Measurements from ENCODE around the gene LRRC37A2.
"Not testable (repeated sequence)": the region's sequence is repeated elsewhere in the genome, so short reads cannot be mapped to it uniquely, and the experiment has no call there.

LRRC37A2 gene

DNA sequence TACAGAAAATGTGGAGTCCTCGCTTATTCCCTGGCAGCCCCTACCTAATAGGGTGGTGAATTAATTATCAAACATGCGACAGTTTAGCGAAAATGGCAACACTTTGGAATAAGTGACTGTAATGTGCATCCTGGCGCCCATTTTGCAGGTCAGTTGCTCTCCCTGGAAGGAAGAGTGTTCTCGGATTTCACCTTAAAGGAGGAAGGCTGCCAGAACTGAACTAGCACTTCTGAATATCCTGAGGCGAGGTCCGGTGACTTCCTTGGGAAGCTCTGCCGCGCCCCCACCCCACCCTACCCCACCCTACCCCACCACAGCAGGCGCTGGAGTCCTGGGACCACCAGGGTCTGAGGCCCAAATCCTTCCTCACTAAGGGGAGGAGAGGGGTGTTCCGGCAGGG lies at the start of gene LRRC37A2:
Gene LRRC37A2 (plus strand): TSS at position 301 of the 400 bp plus-strand sequence. CDS start 245 bp downstream, outside the sequence.
- DNase-seq, result not testable (repeated sequence)

- DNase-seq, result not testable (repeated sequence)
These were observed 44.6 kb upstream of the LRRC37A2 start for GRCh38 chr17:46467618-46468017.

DNA sequence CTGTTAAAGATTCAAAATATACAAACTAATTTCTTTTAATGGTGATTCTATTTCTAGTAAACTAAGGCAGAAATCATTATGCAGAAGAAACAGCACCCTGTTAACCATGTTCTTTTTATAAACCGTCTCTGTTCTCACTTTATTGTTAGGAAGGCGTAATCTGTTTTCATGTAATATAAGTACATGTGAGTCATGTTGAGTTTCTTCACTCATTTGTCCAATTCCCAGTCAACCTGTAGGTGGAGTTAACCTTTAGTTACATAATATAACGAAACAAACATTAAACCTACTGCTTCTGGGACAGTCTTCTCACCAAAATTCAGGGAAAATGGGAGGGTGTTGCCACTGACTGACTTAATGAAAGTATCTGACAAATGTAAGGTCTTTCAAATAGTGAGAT lies 37.8 kb upstream of the LRRC37A2 start:
- DNase-seq, result not testable (repeated sequence)

GRCh38 chr17:46475583-46475982 lies 36.7 kb upstream of the LRRC37A2 start:
- DNase-seq, result peak; percentile 0

GRCh38 chr17:46478823-46479222 lies 33.4 kb upstream of the LRRC37A2 start:
- not testable (repeated sequence) for DNase-seq

DNA sequence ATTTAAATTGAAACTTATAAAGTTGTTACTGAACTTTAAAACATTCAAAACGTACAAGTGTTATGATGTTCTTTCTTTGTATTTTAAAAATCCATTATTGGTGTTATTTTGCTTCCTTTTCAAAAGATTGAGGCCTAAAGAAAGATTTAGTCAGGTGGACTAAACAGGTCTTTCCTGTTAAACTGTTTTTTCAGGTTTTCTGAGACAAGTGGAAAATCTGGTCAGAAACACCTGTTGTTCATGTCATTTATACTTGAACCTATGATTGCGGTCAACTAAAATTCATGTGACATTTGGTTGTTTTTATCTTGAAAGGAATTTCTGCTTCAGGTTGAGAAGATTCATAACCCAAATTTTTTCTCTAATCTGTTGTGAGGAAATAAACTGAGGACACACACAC lies 31.0 kb upstream of the LRRC37A2 start:
- DNase-seq, result not testable (repeated sequence)

- DNase-seq, result not testable (repeated sequence)
These were observed 20.2 kb upstream of the LRRC37A2 start for GRCh38 chr17:46492021-46492420.

- not testable (repeated sequence) for DNase-seq
These were observed 12.7 kb upstream of the LRRC37A2 start for GRCh38 chr17:46499437-46500139.

- not testable (repeated sequence) for DNase-seq
These were observed 6.4 kb upstream of the LRRC37A2 start for GRCh38 chr17:46505896-46506295.

DNA sequence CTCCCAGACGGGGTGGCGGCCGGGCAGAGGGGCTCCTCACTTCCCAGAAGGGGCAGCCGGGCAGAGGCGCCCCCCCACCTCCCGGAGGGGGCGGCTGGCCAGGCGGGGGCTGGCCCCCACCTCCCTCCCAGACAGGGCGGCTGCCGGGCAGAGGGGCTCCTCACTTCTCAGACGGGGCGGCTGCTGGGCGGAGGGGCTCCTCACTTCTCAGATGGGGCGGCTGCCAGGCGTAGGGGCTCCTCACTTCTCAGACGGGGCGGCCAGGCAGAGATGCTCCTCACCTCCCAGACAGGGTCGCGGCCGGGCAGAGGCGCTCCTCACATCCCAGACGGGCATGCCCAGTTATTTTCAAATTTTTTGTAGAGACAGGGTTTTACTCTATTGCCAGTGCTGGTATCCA lies 22.4 kb downstream of the LRRC37A2 start:
- not testable (repeated sequence) for DNase-seq

GRCh38 chr17:46548607-46549006 lies 36.3 kb downstream of the LRRC37A2 start:
- not testable (repeated sequence) for DNase-seq

- not testable (repeated sequence) for DNase-seq
These were observed 46.9 kb downstream of the LRRC37A2 start for GRCh38 chr17:46559155-46559554.

DNA sequence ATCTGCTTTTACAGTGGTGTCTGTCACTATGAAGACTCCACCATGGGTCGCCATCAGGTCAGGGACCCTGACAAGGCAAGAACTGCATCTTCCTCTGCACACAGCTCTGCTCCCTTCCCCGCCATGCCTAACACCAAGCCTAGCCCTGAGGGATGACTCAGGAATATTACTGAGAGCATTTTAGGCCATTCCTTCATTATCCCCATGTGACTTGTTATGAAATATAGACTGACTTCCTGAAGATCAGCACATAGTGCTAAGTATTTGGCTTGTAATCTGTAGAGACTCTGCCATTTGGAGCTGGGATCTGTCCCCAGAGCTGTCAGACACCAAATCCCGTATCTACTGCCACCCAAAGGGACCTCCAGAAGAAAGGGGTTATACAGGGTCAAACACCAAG lies 47.8 kb downstream of the LRRC37A2 start:
- not testable (repeated sequence) for DNase-seq

- DNase-seq, result not testable (repeated sequence)
These were observed 54.0 kb downstream of the LRRC37A2 start for GRCh38 chr17:46566284-46566683.

DNA sequence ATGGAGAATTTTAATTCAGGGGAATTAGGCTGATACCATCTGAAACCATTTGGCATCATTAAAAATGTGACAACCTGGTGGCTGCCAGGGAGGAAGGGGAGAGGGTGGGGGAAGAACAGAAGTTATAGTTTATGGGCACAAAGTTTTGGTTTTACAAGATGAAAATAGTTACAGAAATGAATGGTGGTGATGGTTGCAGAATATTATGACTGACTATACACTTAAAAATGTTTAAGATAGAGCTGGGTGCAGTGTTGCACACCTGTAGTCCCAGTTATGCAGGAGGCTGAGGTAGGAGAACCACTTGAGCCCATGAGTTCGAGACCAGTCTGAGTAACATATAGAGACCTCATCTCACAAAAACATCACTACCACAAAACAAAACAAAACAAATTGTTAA lies 54.7 kb downstream of the LRRC37A2 start:
- not testable (repeated sequence) for DNase-seq

- DNase-seq, result not testable (repeated sequence)
These were observed 59.5 kb downstream of the LRRC37A2 start for GRCh38 chr17:46571796-46572195.

- not testable (repeated sequence) for DNase-seq
These were observed 67.1 kb downstream of the LRRC37A2 start, which contains the start of gene ARL17A for GRCh38 chr17:46579083-46580075. ARL17A (minus strand) TSS chr17:46579691; CDS start chr17:46576322, 3,369 bp downstream.

DNA sequence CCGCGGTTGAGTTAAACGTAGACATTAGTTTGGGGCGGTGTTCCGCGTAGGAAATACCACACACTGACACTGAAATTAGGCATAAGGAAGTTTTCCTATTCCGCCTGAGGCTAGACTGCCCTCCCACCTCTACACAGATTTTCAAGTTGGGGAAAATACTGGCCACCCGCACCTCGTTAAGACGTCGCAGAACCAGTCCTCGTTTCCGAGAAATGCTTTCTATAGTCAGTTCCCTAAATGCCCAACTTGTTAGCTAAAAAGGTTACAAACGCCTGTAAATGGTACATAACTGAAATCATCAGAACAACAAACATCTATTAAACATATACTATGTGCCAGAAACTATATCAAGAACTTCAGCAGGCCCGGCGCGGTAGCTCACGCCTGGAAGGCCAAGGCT lies 67.8 kb downstream of the LRRC37A2 start:
- DNase-seq, result not testable (repeated sequence)

GRCh38 chr17:46585444-46585843 lies 73.2 kb downstream of the LRRC37A2 start:
- DNase-seq, result not testable (repeated sequence)

- not testable (repeated sequence) for DNase-seq
These were observed 78.2 kb downstream of the LRRC37A2 start, which contains the start of gene NSF for GRCh38 chr17:46590157-46591146. NSF (plus strand) TSS chr17:46590669; CDS start chr17:46590776, 107 bp downstream.

DNA sequence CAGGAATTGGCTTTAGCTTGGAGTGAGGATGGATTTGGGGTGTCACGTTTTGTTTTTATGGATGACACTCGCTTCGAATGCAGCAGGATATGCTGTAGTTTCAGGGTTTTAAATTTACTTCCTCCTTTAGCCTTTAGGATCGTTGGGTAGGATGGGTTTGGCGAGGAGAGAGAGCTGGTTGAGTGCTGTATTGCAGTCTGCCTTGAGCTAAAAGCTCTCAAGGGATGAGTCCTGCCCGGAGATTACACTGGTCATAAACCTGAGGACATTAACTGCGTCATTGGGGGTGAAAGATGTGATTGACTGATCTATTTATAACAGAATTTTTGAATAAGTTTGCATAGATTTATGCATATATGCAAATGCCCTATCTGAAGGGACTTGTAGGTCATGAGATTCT lies 79.1 kb downstream of the LRRC37A2 start:
- DNase-seq, result not testable (repeated sequence)
